ENCODE data around the gene WDR91.

- TF ChIP-seq POLR2A (IDR thresholded peaks at IDR 0.05; ENCODE audit: borderline replicate concordance, extremely low read depth, insufficient read depth, insufficient read length), result no peak
- no peak for TF ChIP-seq CTCF (IDR thresholded peaks at IDR 0.05 in 2 of 3, conservative IDR thresholded peaks at IDR 0.05 in 1 of 3; ENCODE audit: borderline replicate concordance in 1 of 3, insufficient read depth in 1 of 3, low read depth in 2 of 3, low read length in 2 of 3)
- no peak for TF ChIP-seq SRF (IDR thresholded peaks at IDR 0.05; ENCODE audit: low read depth)
- no peak for TF ChIP-seq POLR2AphosphoS5 (IDR thresholded peaks at IDR 0.05; ENCODE audit: low read depth, low read length)
- no peak for TF ChIP-seq REST (IDR thresholded peaks at IDR 0.05; ENCODE audit: low read depth)
These were observed 12.7 kb upstream of the WDR91 start for GRCh38 chr7:135224027-135224426.
